OCI-LY7 (cell line): ENCODE data around the gene DNAAF3.

Source experiments
- CTCF ChIP-seq: fragments of 200-600 bp; sonication (generic); conservative IDR thresholded peaks from 2 replicates; pipeline ENCODE4 v1.5.1; 2014; ENCODE audit warnings: mild to moderate bottlenecking, antibody characterized with exemption, low read length, moderate library complexity, mixed read lengths
- EZH2phosphoT487 ChIP-seq: fragments of 200-600 bp; sonication (generic); IDR thresholded peaks from 2 replicates; pipeline ENCODE4 v1.6.1; 2018; ENCODE audit warnings: low read depth, borderline replicate concordance, mild to moderate bottlenecking, mixed run types, antibody characterized with exemption, low read length, moderate library complexity, mixed read lengths

GRCh38 chr19:55112246-55112776, 54.1 kb downstream of the DNAAF3 start:
- TF ChIP-seq CTCF (no peak), EZH2phosphoT487 (no peak)
